K562 (cell line): ENCODE data around the gene SKOR1. TPM values are rescaled to one million over a fixed set of nuclear protein-coding genes. Genes with fewer than 3 reads are reported as not detected.

ENCODE experiments used
- ADNP ChIP-seq: fragments of 200-800 bp; sonication (Bioruptor generic); IDR thresholded peaks from 2 replicates; pipeline ENCODE4 v1.6.1; 2016; ENCODE audit warnings: missing genetic modification characterization, missing compliant biosample characterization
- BRCA1 ChIP-seq, 2 experiments: fragments of 450-650 bp in 1 of 2; sonication (generic) in 1 of 2; formaldehyde crosslinking in 1 of 2; IDR thresholded peaks; 2 replicates each; pipeline versions ENCODE4 v1.5.0 to v1.6.1; 2017 to 2020; ENCODE audit warnings: mild to moderate bottlenecking in 1 of 2, missing genetic modification reagents in 1 of 2
- COPS2 ChIP-seq: fragments of 450-650 bp; conservative IDR thresholded peaks from 2 replicates; pipeline ENCODE4 v1.6.1; 2016; ENCODE audit warnings: mild to moderate bottlenecking, moderate library complexity
- CXXC5 ChIP-seq: fragments of 250-450 bp; sonication (Bioruptor Pico); IDR thresholded peaks from 2 replicates; pipeline ENCODE4 v1.8.0; 2022; ENCODE audit warnings: inconsistent platforms, mild to moderate bottlenecking, moderate library complexity
- DPF2 ChIP-seq: fragments of 450-650 bp; IDR thresholded peaks from 2 replicates; pipeline ENCODE4 v1.6.1; 2016
- ERF ChIP-seq: fragments of 450-650 bp; formaldehyde crosslinking; IDR thresholded peaks from 2 replicates; pipeline ENCODE4 v1.4.0; 2020; ENCODE audit warnings: mild to moderate bottlenecking, mixed read lengths
- HDAC3 ChIP-seq: fragments of 450-650 bp; IDR thresholded peaks from 2 replicates; pipeline ENCODE4 v1.6.1; 2018; ENCODE audit warnings: borderline replicate concordance, mild to moderate bottlenecking, moderate library complexity; ENCODE audit not compliant: partially characterized antibody
- MECOM ChIP-seq: fragments of 250-450 bp; sonication (Bioruptor Pico); IDR thresholded peaks from 2 replicates; pipeline ENCODE4 v1.8.0; 2022; ENCODE audit warnings: inconsistent platforms
- PCBP2 ChIP-seq: fragments of 200-400 bp; formaldehyde crosslinking; IDR thresholded peaks from 2 replicates; pipeline ENCODE4 v1.6.1; 2018; ENCODE audit warnings: low read length, low read depth, mild to moderate bottlenecking, moderate library complexity; ENCODE audit not compliant: poor library complexity, severe bottlenecking
- RERE ChIP-seq: sonication (generic); formaldehyde crosslinking; IDR thresholded peaks from 2 replicates; pipeline ENCODE4 v1.8.0; 2023; ENCODE audit warnings: missing genetic modification reagents, mild to moderate bottlenecking, borderline replicate concordance
- RUNX1 ChIP-seq: sonication (generic); IDR thresholded peaks from 2 replicates; pipeline ENCODE4 v1.6.1; 2016; ENCODE audit warnings: antibody characterized with exemption, low read depth
- SRSF9 ChIP-seq: fragments of 200-400 bp; formaldehyde crosslinking; IDR thresholded peaks from 2 replicates; pipeline ENCODE4 v1.6.1; 2017; ENCODE audit warnings: low read depth, low read length, borderline replicate concordance
- TAF15 ChIP-seq: fragments of 200-400 bp; formaldehyde crosslinking; IDR thresholded peaks from 2 replicates; pipeline ENCODE4 v1.6.1; 2017; ENCODE audit warnings: mild to moderate bottlenecking, low read depth, low read length, moderate library complexity
- TBL1XR1 ChIP-seq, 2 experiments: IDR thresholded peaks; 2 replicates each; pipeline ENCODE4 v1.6.1; 2012; ENCODE audit warnings: improper control_type of control experiment in 2 of 2, low read length in 2 of 2, mild to moderate bottlenecking in 1 of 2
- ZNF436 ChIP-seq: fragments of 250-450, 450-650 bp; sonication (Bioruptor Pico); formaldehyde crosslinking; IDR thresholded peaks from 2 replicates; pipeline ENCODE4 v1.7.0; 2020; ENCODE audit warnings: mild to moderate bottlenecking
- ZNF586 ChIP-seq: fragments of 450-650 bp; formaldehyde crosslinking; conservative IDR thresholded peaks from 2 replicates; pipeline ENCODE4 v1.4.0; 2020; ENCODE audit warnings: mild to moderate bottlenecking, moderate library complexity
- ZNF592 ChIP-seq: fragments of 450-650 bp; IDR thresholded peaks from 2 replicates; pipeline ENCODE4 v1.6.1; 2017; ENCODE audit warnings: antibody characterized with exemption, mild to moderate bottlenecking
- polyA plus RNA-seq, 8 experiments: library from polyadenylated mRNA; depleted of rRNA in 4 of 8; stranded (reverse) in 5 of 8; unstranded in 3 of 8; fragments of >200 nt; fragmentation: Nextera tagmentation in 2 of 8; fragmentation: Illumina TruSeq in 1 of 8; extraction: Ambion mirVana in 2 of 8; extraction: Trizol in 1 of 8; gene quantifications; 2 replicates each; pipeline versions ENCODE4 v1.2.1 to v1.2.3, GENCODE V29; 2011 to 2014; ENCODE audit warnings: inconsistent platforms in 1 of 8, missing spikeins in 1 of 8
- total RNA-seq, 7 experiments: library from RNA; depleted of rRNA in 6 of 7; stranded (reverse); fragments of >200 nt in 6 of 7; fragmentation: Illumina TruSeq in 2 of 7; extraction: Trizol in 2 of 7; gene quantifications; 2 replicates each; pipeline versions ENCODE4 v1.2.1 to v1.2.3, GENCODE V29; 2011 to 2021; ENCODE audit warnings: low replicate concordance in 1 of 7

Gene SKOR1
- total and polyA plus RNA-seq, 9 of the 15 experiments (the other 6 are each of a cell fraction or from before 2014, with no cell fraction given), result 0.04 to 0.41 (median 0.09) TPM; not detected in 3

GRCh38 chr15:67863442-67863987 is 38.2 kb downstream of the SKOR1 start (continued):
- peak; percentile 72; the same call in 1 of the 2 replicates for TF ChIP-seq ERF (CRISPR knock-in tag)
- TF ChIP-seq DPF2, result no peak
- TF ChIP-seq RERE (CRISPR knock-in tag), result no peak
- TF ChIP-seq ADNP (tag), result no peak
- no peak for TF ChIP-seq RUNX1
- no peak for TF ChIP-seq ZNF586 (CRISPR knock-in tag)
- TF ChIP-seq TBL1XR1 (IDR thresholded peaks at IDR 0.05; ENCODE audit: low read length in 2 of 2), result peak in 1 of 2 experiments; percentile 20; a peak in 1 of 4 replicates
- TF ChIP-seq ZNF436 (CRISPR knock-in tag), result no peak
- no peak for TF ChIP-seq PCBP2
- peak; percentile 94 for TF ChIP-seq CXXC5 (CRISPR knock-in tag)
- TF ChIP-seq HDAC3, result no peak
- no peak for TF ChIP-seq MECOM (CRISPR knock-in tag)
- peak; percentile 90 for TF ChIP-seq ZNF592
- TF ChIP-seq TAF15, result no peak
- TF ChIP-seq COPS2, result no peak
- no peak for TF ChIP-seq BRCA1 (IDR thresholded peaks at IDR 0.05)
- no peak for TF ChIP-seq BRCA1 (CRISPR knock-in tag; IDR thresholded peaks at IDR 0.05)
- TF ChIP-seq SRSF9, result no peak
